ENCODE measurements around the gene ABCC12.

The ABCC12 gene

DNA sequence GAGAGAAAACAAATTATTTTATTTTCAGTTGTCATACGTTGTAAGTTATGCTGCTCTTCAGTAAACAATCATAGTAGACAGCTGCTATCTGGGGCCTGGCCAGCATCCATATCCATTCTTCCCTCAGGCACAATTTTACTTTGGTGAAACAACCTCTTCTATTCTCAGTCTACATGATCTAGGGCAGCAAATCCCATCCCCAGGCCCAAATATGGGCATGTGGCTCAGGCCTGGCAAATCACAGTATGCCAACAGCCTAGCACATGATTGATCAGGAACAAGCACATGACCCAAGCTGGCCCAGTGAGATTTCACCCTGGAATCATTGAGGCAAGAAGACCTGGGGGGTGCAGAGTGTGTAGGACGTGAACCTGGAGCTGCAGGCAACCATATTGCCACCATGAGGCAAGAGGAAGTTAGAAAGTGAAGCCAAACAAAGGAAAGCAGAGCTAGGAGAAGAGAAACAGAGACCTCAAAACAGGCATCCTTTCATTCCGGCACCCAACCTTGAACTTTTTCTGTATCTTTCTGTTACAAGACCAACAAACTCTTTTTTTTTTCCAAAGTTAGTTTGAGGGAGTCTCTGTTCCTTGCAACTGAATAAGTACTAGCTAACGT lies 10.3 kb upstream of the ABCC12 start:
- DNase-seq (ENCODE audit: low spot score): no peak

DNA sequence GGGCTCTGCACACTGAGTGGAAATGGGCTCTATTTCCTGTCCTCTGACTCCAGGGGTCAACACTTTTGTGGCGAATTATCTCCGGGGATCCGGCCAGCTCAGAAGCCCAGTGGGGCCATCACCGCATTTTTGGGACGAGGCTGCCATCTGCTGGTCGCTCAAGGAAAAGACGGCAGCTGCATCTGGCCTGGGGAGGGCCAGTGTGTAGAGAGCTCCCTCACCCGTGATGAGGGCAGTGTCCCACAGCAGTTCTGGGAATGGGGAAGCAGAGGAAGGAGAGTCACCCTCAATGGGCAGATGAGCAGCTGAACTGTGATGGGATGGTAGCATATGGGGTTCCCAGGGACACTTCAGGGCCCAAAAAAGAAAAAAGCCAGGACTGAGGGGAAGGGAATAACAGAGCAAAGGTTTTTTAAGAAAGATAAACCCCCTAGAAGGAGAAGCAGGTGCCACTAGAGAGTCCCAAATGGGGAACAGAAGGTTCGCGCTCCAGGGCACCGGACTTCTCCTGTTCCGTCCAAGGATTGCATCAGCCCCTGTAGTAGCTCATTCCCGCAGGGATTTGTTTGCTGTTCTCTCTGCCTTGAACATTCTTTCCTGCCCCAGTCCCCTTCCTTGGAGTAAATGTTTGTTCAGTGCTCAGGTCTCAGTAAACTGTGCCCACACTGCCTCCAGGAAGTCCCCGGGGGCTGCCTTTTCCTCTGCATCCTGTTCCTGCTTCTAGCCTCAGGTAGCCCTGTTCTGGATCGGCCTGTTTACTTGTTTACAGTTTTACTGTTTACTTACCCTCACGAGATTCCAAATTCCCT lies 9.3 kb upstream of the ABCC12 start:
- DNase-seq (ENCODE audit: low spot score): peak; percentile 70

DNA sequence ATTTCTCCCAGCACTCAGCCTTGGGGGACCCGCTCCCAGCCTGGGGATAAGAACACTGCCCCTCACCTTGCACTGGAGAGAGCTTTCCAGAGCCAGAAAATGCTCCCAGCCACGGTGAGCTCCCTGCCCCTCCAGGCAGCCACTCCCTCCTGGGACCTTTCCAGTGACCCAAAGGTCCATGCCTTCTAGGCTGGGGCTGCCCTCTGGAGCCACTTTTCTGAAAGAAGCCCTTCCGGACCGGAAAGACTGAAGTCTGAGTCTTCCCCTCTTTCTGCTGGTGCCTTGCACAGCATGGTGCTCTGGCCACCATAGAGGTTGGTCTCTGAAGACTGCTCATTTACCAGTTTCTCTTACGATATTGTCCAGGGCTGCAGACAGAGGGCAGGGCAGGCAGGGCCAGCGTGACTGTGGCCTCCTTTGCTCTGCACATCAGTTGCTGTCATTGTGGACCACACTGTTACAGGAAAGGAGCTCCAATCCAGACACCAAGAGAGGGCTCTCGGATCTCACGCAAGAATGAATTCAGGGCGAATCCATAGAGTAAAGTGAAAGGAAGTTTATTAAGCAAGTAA lies 7.1 kb upstream of the ABCC12 start:
- no peak for DNase-seq (ENCODE audit: low spot score)

- no peak for DNase-seq (ENCODE audit: low spot score)
These were observed 6.1 kb upstream of the ABCC12 start for GRCh38 chr16:48161906-48162305.

DNA sequence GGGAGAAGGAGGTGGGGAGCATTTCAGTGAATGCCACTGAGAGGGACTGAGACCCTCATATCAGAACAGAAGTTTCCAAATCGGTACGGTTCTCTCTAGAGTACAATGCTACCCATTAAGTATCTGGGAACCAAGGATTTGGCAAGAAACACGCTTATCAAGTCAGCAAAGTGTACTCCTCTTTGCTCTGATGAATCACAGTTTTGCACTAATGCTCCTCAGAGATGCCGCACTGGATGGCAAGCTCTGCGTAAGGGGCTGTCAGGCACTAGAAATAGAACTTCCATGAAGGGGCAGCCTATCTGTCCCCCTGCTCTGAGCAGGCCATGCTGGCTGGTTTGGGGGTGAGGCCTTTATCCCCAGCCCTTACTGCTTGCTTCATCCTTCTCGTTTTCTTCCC lies 4.8 kb upstream of the ABCC12 start:
- no peak for DNase-seq (ENCODE audit: low spot score)

DNA sequence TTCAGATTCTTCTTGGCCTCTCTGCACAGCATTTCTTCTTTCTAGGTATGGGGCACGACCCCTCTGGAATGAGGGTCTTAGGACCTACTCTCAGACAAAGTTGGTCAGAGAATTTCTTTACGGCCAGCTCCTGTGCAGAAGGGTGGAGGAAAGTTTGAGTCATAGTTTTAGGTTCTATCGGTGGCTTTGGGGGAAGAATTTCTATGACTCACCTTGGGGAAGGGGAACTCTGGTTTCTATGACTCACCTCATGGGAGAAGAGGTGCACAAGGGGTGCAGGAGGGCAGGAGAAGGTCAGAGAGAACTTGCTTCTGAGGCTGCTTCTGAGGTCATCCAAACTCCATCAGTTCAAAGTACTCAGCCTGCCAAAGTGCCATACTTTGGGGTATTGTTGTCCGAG lies 2.5 kb upstream of the ABCC12 start:
- DNase-seq (ENCODE audit: low spot score): no peak

DNA sequence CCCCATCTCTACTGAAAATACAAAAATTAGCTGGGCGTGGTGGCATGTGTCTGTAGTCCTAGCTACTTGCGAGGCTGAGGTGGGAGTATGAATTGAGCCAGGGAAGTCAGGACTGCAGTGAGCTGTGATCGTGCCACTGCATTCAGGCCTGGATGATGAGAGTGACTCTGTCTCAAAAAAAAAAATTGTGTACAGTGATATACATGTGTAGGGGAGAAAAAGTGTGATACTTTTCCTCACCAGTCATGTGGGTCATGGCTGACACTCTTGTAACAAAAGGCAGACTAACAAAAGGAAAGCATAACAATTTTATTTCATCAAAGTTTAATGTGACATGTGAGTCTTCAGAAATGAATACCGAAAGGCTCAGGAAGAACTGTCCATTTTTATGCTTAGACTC lies 2.0 kb upstream of the ABCC12 start:
- no peak for DNase-seq (ENCODE audit: low spot score)

DNA sequence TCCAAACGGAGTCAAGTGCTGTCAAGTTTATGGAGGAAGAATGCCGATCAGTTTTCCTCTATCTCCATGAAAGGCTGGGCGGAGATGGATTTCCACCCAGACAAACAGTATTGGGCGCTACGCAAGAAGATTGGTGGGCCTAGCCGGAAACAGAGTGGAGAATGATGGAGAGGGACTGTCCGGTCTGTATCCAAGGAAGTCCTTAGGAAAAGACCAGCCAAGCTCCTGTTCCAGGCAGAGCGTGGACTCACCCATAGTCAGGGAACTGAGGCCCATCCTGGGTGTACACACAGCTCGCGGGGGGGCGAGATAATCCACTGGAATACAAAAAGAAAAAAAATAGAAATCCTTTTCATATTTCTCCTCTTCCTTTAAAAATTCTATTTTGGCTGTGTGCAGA lies 1.5 kb upstream of the ABCC12 start:
- no peak for DNase-seq (ENCODE audit: low spot score)

GRCh38 chr16:48156790-48157209 lies 1.0 kb upstream of the ABCC12 start:
- peak; percentile 45 for DNase-seq (ENCODE audit: low spot score)

DNA sequence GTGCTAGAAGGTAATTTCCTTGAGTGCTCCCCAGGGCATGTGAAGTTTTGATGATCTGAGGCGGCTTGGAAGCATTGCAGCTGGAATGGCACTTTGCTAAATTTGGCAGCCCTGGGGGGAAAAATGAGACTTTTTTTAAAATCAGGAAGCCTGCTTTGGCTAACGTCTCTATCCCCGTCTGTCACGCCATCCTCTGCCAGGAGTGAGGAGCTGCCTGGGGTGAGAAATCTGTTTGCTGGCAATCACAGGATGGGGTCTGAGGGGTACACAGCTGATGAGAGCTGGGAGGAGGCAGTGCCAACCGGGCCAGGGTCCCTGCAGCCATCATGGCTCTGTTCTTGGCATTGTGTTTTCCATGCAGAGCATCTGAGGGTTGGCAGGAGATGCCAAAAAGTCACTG lies 2.0 kb downstream of the ABCC12 start:
- DNase-seq (ENCODE audit: low spot score): no peak

- no peak for DNase-seq (ENCODE audit: low spot score)
These were observed 3.6 kb downstream of the ABCC12 start for GRCh38 chr16:48152226-48152625.

DNA sequence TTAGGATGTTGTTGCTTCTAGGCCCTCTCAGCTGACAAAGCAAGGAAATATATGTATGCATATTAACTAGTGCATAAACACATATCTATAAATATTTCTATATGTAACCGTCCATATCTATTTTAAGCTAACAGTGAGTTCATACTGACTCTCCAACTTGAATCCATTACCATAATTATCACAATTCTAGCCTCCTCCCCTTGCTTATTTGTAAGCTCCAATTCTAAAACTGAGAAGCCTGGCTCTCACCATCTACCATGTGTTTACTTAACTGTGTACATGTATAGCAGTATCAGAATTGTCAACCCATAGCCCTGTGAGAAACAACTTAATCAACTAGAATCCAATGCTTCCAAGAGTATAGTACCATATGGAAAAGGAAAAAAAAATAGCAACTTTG lies 5.1 kb downstream of the ABCC12 start:
- no peak for DNase-seq (ENCODE audit: low spot score)

DNA sequence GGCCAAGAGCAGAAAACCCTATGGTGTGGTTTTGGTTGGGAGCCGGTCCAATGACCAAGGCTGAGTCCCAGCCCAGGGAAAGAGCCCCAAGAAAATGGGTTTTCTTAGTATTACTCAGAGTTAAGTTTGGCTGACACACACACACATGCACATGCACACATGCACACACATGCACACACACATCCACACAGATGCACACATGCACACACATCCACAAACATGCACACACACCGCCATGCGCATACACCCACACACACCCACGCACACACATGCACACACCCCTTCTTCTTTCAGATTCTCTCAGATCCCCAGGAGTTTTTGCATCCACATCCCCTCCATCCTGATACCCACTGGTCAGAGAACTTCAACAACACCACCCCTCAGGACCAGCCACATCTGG lies 9.1 kb downstream of the ABCC12 start:
- DNase-seq (ENCODE audit: low spot score): no peak

DNA sequence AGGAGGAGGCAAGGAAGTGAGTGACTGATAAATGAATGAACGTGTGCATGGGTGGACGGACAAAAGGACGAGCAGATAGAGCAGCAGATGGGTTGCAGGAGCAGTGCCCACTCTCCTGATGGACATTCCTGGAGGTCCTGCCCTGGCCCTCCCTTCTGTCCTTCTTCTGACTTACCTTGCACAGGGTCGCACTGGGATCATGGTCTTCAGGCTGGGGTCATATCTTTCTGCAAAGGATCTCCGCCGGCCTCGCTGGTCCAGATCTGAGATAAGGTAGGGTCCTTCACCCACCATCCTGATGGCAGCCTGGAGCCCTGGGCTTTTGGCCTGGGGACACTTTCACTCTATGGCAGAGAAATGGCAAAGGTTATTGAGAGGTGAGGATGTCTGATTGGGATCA lies 9.7 kb downstream of the ABCC12 start:
- no peak for DNase-seq (ENCODE audit: low spot score)

GRCh38 chr16:48143812-48144368 lies 11.9 kb downstream of the ABCC12 start:
- no peak for DNase-seq (ENCODE audit: low spot score)

GRCh38 chr16:48140821-48141220 lies 15.0 kb downstream of the ABCC12 start:
- no peak for DNase-seq (ENCODE audit: low spot score)

DNA sequence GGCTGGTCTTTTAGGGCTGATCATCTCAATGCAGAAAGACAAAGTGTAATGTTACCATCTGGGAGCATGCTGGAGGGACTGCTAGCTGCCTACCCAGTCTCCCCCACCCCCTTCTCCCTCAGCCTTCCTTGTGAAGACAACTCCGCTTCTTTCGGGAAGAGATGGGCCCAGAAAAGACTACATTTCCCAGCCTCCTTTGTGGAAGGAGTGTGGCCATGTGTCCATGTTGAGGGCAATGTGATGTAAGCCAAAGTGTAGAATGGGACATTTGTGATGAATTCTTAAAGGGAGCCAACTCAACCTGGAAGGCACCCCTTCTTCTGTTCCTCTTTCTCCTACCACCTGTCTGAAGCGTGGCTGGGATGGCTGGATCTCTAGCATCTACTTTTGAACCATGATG lies 16.3 kb downstream of the ABCC12 start:
- no peak for DNase-seq (ENCODE audit: low spot score)

GRCh38 chr16:48138543-48138942 lies 17.2 kb downstream of the ABCC12 start:
- DNase-seq (ENCODE audit: low spot score): no peak

DNA sequence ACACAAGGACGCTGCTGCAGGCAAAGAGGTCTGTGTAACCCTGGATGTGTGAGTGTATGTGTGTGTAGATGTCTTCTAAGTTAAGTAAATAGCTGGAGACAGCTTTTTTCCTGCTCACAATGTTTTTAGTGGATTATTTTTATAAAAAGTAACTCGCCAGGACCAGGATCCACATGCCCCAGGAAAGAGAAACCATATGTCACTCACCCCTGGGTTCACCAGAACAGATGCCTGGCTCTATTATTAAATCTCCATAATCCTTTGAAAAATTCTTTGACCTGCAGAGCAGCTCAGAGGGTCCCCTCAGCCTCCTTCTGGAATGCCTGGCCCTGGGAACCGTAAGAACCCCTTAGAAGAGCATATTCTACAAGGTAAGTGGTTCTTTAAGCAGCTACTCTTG lies 18.0 kb downstream of the ABCC12 start:
- no peak for DNase-seq (ENCODE audit: low spot score)

- no peak for DNase-seq (ENCODE audit: low spot score)
These were observed 19.0 kb downstream of the ABCC12 start for GRCh38 chr16:48136547-48137360.

GRCh38 chr16:48133455-48134211 lies 22.2 kb downstream of the ABCC12 start:
- no peak for DNase-seq (ENCODE audit: low spot score)

GRCh38 chr16:48132696-48133095 lies 23.1 kb downstream of the ABCC12 start:
- DNase-seq (ENCODE audit: low spot score): no peak
